ENCODE measurements around the gene NACA2.

DNA sequence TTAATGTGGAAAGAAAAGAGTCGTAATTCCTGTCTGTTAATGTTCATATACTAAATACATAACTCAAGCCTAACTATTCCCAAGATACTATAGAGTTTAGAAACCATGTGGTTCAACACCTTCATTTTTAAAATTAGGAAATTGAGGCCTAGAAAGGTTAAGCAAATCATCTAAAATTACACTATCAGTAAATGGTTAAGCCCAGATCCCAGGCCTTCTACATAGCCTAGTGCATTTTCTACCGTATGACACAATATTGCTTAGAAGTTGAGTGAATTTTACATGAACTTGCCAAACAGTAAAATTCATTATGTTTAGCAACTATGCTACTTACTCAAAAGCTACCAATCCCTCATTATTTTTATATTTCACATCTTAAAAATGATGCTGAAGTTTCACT lies 6.8 kb downstream of the NACA2 start:
- no peak for TF ChIP-seq CTCF (IDR thresholded peaks at IDR 0.05)
- no peak for TF ChIP-seq POLR2A (IDR thresholded peaks at IDR 0.05)
